ENCODE measurements around the gene CNIH2. TPM values are rescaled to one million over a fixed set of nuclear protein-coding genes. Genes with fewer than 3 reads are reported as not detected.
A peak's percentile ranks its signal among the peaks of the same experiment; 100 is the strongest.

CNIH2 gene
- total and polyA plus RNA-seq, 2 of the 13 experiments (the other 11 are each of a cell fraction or from before 2014, with no cell fraction given), result 0.60 to 0.69 TPM

- TF ChIP-seq ZNF558 (CRISPR knock-in tag; IDR thresholded peaks at IDR 0.05; ENCODE audit: borderline replicate concordance), result no peak
- TF ChIP-seq HOXA7 (CRISPR knock-in tag; IDR thresholded peaks at IDR 0.05), result no peak
- no peak for TF ChIP-seq ADNP (CRISPR knock-in tag; IDR thresholded peaks at IDR 0.05)
- 0 out of 2 replicates have a peak, but pooled peaks have one; percentile 49 for TF ChIP-seq ZBTB3 (CRISPR knock-in tag; IDR thresholded peaks at IDR 0.05; ENCODE audit: borderline replicate concordance, low read depth)
- TF ChIP-seq ZNF329 (CRISPR knock-in tag; IDR thresholded peaks at IDR 0.05; ENCODE audit: low read depth), result no peak
- peak; percentile 72 for TF ChIP-seq ZFX (CRISPR knock-in tag; IDR thresholded peaks at IDR 0.05; ENCODE audit: low read depth)
- no peak for TF ChIP-seq REL (CRISPR knock-in tag; conservative IDR thresholded peaks at IDR 0.05)
- no peak for TF ChIP-seq ELK4 (CRISPR knock-in tag; IDR thresholded peaks at IDR 0.05; ENCODE audit: borderline replicate concordance)
- no peak for TF ChIP-seq ZSCAN29 (CRISPR knock-in tag; conservative IDR thresholded peaks at IDR 0.05)
- no peak for TF ChIP-seq ZIK1 (CRISPR knock-in tag; IDR thresholded peaks at IDR 0.05; ENCODE audit: borderline replicate concordance, low read depth)
- no peak for TF ChIP-seq ZNF839 (CRISPR knock-in tag; IDR thresholded peaks at IDR 0.05; ENCODE audit: borderline replicate concordance)
- TF ChIP-seq ZNF891 (CRISPR knock-in tag; IDR thresholded peaks at IDR 0.05), result no peak
- TF ChIP-seq, protein P1, sequence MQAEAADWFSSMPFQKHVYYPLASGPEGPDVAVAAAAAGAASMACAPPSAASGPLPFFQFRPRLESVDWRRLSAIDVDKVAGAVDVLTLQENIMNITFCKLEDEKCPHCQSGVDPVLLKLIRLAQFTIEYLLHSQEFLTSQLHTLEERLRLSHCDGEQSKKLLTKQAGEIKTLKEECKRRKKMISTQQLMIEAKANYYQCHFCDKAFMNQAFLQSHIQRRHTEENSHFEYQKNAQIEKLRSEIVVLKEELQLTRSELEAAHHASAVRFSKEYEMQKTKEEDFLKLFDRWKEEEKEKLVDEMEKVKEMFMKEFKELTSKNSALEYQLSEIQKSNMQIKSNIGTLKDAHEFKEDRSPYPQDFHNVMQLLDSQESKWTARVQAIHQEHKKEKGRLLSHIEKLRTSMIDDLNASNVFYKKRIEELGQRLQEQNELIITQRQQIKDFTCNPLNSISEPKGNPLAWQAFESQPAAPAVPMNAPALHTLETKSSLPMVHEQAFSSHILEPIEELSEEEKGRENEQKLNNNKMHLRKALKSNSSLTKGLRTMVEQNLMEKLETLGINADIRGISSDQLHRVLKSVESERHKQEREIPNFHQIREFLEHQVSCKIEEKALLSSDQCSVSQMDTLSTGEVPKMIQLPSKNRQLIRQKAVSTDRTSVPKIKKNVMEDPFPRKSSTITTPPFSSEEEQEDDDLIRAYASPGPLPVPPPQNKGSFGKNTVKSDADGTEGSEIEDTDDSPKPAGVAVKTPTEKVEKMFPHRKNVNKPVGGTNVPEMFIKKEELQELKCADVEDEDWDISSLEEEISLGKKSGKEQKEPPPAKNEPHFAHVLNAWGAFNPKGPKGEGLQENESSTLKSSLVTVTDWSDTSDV (CRISPR knock-in tag; IDR thresholded peaks at IDR 0.05), result no peak
- peak; percentile 53; the same call in 1 of the 2 replicates for TF ChIP-seq YEATS2 (CRISPR knock-in tag; IDR thresholded peaks at IDR 0.05; ENCODE audit: borderline replicate concordance)
- TF ChIP-seq TP53 (CRISPR knock-in tag; conservative IDR thresholded peaks at IDR 0.05), result no peak; the same call in 1 of the 2 replicates
- no peak for TF ChIP-seq U2AF1 (optimal IDR thresholded peaks at IDR 0.05; ENCODE audit: low read depth, low read length)
- no peak; the same call in 1 of the 2 replicates for TF ChIP-seq GATAD2A (CRISPR knock-in tag; IDR thresholded peaks at IDR 0.05)
- TF ChIP-seq USF2 (IDR thresholded peaks at IDR 0.05; ENCODE audit: low read depth, low read length), result no peak
- no peak for TF ChIP-seq USF2 (CRISPR knock-in tag; IDR thresholded peaks at IDR 0.05; ENCODE audit: borderline replicate concordance)
- 0 out of 2 replicates have a peak, but pooled peaks have one; percentile 31 for TF ChIP-seq GFI1 (CRISPR knock-in tag; IDR thresholded peaks at IDR 0.05; ENCODE audit: borderline replicate concordance)
- no peak for TF ChIP-seq CBFB (CRISPR knock-in tag; IDR thresholded peaks at IDR 0.05)
- no peak for TF ChIP-seq PHB2 (IDR thresholded peaks at IDR 0.05; ENCODE audit: partially characterized antibody)
- TF ChIP-seq POLR2G (IDR thresholded peaks at IDR 0.05; ENCODE audit: low read depth, low read length), result peak; percentile 76
- no peak for TF ChIP-seq ZFAT (CRISPR knock-in tag; conservative IDR thresholded peaks at IDR 0.05)
- TF ChIP-seq ZSCAN12 (CRISPR knock-in tag; IDR thresholded peaks at IDR 0.05), result no peak
- TF ChIP-seq ZFP36L2 (CRISPR knock-in tag; IDR thresholded peaks at IDR 0.05), result no peak
These were observed 9.6 kb upstream of the CNIH2 start, which contains the start of gene RAB1B (continued) for GRCh38 chr11:66268244-66268951.

Measured in HepG2 (cell line).